HG03175 (cell line): ENCODE results near the gene NRCAM.
"Not testable (repeated sequence)": the region's sequence is repeated elsewhere in the genome, so short reads cannot be mapped to it uniquely, and the experiment has no call there.

Source experiments
- ATAC-seq: cut with Tn5 transposase; IDR thresholded peaks from one replicate; pipeline ENCODE4 v1.9.1; 2021; ENCODE audit warnings: mild to moderate bottlenecking, moderate library complexity; ENCODE audit not compliant: unreplicated experiment

Gene NRCAM

GRCh38 chr7:108455998-108456677, at the start of gene NRCAM:
TSS of gene NRCAM (minus strand) at chr7:108456436. CDS start at chr7:108240064, 216,372 bp downstream.
- peak; percentile 46 for ATAC-seq

GRCh38 chr7:108504576-108504975, 48.3 kb upstream of the NRCAM start:
- ATAC-seq: not testable (repeated sequence)

- peak; percentile 98 for ATAC-seq
Measured at GRCh38 chr7:108503112-108504026, 47.1 kb upstream of the NRCAM start.

- ATAC-seq: no peak
Measured at GRCh38 chr7:108499566-108499965, 43.3 kb upstream of the NRCAM start.

GRCh38 chr7:108498481-108498880, 42.2 kb upstream of the NRCAM start:
- no peak for ATAC-seq

GRCh38 chr7:108497082-108497725, 41.0 kb upstream of the NRCAM start:
- peak; percentile 94 for ATAC-seq

GRCh38 chr7:108492742-108493141, 36.5 kb upstream of the NRCAM start:
- no peak for ATAC-seq

- ATAC-seq: no peak
Measured at GRCh38 chr7:108488768-108489538, 32.7 kb upstream of the NRCAM start.

- no peak for ATAC-seq
Measured at GRCh38 chr7:108487646-108488045, 31.4 kb upstream of the NRCAM start.

GRCh38 chr7:108486291-108486966, 30.2 kb upstream of the NRCAM start:
- ATAC-seq: no peak

GRCh38 chr7:108484137-108484536, 27.9 kb upstream of the NRCAM start:
- peak; percentile 62 for ATAC-seq

- ATAC-seq: no peak
Measured at GRCh38 chr7:108480311-108480710, 24.1 kb upstream of the NRCAM start.

- no peak for ATAC-seq
Measured at GRCh38 chr7:108479751-108480150, 23.5 kb upstream of the NRCAM start.

- no peak for ATAC-seq
Measured at GRCh38 chr7:108479118-108479517, 22.9 kb upstream of the NRCAM start.

GRCh38 chr7:108468246-108468645, 12.0 kb upstream of the NRCAM start:
- ATAC-seq: no peak

GRCh38 chr7:108467391-108467790, 11.2 kb upstream of the NRCAM start:
- no peak for ATAC-seq

- ATAC-seq: not testable (repeated sequence)
Measured at GRCh38 chr7:108466322-108466721, 10.1 kb upstream of the NRCAM start.

- ATAC-seq: no peak
Measured at GRCh38 chr7:108464743-108465142, 8.5 kb upstream of the NRCAM start.

- no peak for ATAC-seq
Measured at GRCh38 chr7:108463613-108464012, 7.4 kb upstream of the NRCAM start.

- ATAC-seq: no peak
Measured at GRCh38 chr7:108461840-108462239, 5.6 kb upstream of the NRCAM start.
